GM18907 (cell line): ENCODE data around the gene GBGT1.
"Not testable (repeated sequence)": the region's sequence is repeated elsewhere in the genome, so short reads cannot be mapped to it uniquely, and the experiment has no call there.

Experiments used
- ATAC-seq: cut with Tn5 transposase; IDR thresholded peaks from one replicate; pipeline ENCODE4 v1.9.1; 2021; ENCODE audit warnings: mild to moderate bottlenecking, moderate library complexity; ENCODE audit not compliant: unreplicated experiment

GBGT1 gene

DNA sequence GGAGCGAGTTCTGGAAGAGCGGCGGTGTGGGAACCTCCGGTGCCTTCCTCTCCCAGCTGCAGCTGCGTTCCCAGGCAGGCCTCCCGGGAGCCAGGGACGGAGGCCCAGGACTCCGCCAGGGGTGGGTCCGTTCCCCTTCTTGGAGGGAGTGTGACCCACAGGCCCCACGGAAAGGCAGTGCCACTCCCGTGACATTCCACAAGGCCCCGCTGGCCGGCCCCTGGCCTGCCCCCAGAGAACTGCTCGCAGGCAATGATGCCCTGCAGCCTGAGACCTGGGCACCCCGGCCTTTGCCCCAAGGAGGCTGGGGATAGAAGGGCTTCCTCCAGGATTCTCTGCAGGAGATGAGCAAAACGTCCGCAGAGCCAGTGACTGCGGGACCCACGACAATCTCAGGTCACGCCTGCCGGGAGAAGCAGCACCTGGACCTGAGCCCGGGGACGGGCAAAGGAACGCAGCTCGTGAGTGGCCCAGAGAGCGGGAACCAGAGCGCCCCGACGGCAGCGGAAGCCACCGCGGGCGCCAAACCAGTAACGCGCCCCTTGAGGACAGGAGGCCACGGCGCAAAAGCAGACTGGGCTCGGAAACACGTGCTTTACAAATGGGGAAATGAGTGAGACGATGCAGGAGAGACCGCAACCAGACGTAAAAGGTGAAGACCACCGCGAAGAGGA lies 36.1 kb upstream of the GBGT1 start:
- ATAC-seq, result no peak

DNA sequence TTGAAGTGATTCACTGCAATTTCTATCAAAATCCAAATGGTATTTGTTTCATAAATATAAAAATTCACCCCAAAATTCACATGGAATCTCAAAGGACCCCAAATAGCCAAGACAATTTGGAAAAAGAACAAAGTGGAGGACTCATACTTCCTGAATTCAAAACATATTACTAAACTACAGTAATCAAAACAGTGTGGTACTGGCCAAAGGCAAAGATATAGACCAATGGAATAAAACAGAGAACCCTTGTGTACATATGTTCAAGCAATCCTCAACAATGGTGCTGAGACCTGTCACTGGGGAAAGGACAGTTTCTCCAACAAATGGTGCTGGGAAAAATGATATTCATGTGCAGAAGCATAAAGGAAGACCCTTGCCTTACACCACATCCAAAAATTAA lies 31.3 kb upstream of the GBGT1 start:
- no peak for ATAC-seq

DNA sequence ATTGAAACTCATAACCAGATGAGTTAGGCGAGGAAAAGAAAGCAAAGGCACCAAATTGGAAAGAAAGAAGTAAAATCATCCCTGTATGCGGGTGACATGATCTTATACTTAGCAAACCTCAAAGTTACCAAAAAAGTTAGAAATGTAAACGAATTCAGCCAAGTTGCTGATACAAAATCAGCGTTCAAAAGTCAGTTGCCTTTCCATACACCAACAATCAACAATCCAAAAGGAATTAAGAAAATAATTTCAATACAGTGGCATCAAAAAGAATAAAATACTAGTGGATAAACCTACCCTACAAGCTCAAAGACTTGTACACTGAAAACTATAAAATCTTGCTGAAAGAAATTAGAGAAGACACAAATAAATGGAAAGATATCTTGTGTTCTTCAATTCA lies 30.9 kb upstream of the GBGT1 start:
- ATAC-seq, result no peak

DNA sequence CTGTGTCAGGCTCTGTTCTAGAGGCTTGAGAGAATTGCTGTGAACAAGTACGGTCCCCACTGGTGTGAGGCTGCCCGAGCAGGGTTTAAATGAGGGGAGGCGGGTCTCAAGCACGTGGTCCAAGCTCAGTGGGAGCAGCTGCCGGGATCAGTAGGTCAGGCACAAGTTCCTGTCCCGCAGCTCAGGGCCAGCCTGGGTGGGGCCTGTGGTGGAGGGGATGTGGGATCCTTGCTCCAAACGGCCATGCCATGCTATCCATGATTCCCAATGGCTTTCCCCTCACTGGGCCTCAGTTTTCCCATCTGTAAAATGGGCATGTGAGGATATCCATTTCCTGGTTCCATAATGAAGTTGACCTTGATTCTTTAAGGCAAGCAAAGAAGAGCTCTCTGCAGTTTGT lies 28.3 kb upstream of the GBGT1 start:
- no peak for ATAC-seq

DNA sequence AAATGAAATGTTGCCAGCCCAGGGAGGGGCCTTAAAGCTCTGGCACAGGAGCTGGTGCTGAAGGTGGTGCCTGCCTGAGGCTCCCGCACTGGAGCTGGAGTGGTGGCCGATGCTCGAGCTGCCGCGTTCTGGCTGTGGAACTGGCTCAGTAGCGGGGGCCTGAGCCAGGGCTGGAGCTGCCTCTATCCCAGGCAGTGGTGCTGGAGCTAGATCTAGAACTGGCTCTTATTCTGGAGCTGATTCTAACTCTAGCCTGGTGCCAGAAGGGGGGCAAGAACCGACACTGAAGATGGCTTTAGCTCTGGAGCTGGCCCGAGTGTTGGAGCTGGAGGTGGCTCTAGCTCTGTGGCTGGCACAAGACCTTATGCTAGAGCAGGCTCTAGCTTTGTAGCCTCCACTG lies 26.1 kb upstream of the GBGT1 start:
- ATAC-seq, result no peak

DNA sequence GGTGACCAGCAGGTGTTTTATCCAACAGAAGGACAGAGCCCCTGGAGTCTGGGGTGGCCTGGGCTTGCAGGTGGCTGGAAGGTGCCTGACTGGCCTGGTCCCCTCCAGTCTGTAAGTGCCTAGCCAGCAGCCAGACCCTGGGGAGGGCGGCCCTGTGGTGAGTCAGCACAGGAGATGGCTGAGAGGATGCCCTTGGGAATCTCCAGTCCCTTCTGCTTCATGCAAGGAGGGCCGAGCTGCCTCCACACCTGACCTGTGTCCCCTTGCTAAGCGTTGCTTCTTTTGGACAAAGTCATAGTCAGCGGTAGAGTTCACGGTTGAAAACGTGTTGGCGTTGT lies 25.1 kb upstream of the GBGT1 start:
- ATAC-seq, result no peak

DNA sequence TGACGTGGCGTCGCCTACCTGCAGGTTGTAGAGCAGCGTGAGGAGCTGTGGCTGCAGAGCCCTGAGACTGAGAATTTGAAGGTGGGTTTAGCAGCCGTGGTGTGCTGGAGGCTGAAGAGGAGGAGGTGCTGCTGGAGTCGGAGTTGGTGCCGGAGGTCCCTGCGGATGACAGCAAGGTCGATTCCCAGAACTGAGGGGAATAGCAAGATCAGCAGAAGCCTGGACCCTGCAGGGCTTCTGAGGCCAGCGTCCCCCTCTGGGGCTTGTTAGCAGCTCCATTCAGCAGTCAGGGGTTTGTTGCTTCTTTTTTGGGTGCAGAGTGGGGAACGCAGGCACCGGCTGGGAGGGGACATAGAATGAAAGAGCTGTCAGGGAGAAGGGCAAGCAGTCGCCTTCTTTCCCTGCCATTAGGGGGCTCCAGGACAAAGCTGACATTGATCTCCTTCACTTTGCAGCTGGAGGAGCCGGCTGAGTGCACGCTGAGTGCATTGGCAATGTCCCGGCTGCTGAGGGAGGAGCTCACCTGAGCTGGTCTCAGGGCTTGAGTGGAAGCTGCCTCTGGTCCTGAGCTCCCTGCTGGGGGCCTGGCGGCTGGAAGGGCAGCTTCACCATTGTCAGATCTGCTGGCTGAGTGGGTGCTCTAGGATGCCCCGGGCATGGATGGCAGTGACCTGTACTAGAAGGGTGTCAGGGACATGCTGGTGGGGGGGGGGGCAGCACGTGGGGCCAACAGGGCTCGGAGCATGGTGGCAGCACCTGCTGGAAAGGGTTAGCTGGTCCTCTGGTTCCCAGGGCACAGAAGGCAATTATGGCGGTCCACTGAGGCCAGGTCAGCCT lies 24.5 kb upstream of the GBGT1 start:
- ATAC-seq, result no peak

DNA sequence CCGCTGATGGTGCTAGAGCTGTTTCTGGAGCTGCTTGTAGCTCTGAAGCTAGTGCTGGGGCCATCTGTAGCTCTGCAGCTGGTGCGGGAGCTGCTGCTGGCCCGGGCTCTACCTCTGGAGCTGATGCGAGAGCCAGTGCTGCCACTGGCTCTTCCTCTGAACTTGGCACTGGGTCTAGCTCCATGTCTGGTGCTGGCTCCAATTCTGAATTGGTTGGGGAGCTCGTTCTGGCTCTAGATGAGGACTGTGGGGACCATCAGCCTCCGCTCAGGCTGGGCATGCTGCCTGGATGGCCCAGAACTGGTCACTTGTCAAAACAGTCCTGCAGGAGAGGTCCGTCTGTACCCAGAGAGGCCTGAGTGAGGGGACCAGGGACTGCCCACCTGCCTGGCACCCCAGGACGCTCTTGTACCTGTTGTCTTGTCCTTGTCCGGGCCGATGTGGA lies 23.9 kb upstream of the GBGT1 start:
- no peak for ATAC-seq

DNA sequence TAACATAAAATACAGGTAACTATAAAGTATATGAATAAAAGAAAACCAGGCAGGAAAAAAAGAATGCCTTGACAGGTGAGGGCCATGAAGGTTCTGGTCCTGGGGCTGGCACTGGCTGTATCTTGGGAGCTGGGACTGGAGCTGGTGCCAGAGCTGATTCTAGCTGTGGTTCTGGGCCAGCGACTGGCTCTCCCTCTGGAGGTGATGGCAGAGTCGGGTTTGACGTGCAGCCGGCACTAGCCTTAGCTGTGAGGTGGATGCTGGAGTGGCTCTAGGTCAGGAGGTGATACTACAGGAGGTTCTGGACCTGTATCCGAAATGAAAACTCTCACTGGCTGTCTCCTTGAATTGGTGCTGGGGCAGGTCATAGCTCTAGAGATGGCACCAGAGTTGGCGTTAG lies 23.0 kb upstream of the GBGT1 start:
- ATAC-seq, result no peak

DNA sequence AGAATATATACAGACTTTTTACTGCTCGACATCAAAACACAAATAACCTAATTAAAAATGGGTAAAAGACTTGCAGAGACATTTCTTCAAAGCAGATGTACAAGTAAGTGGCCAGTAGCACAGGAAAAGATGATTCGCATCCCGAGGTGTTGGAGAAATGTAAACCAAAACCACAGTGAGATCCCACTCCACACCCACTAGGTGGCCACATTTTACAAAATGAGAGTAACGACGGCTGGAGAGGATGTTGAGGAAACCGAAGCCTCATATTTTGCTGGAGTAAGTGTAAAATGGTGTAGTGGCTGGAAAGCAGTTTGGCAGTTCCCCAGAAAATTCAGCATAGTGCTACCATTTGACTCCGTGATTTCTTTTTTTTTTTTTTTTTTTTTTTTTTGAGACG lies 21.3 kb upstream of the GBGT1 start:
- ATAC-seq, result no peak

DNA sequence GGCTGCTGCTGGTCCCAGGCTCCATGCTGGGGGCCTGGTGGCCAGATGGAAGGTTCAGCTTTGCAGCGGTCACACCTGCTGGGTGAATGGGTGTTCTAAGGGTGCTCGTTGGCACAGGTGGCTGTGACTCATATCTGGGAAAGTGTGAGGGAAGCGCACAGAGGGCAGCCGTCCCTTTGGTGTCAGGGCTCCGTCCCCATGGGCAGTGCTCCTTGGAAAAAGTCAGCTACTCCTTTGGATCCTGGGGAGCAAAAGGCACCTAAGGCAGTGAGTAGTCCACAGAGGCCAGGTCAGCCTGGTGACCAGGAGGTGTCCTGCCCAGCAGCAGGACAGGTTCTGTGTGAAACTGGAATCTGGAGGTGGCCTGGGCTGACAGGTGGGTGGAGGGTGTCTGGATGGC lies 18.4 kb upstream of the GBGT1 start:
- ATAC-seq, result no peak

DNA sequence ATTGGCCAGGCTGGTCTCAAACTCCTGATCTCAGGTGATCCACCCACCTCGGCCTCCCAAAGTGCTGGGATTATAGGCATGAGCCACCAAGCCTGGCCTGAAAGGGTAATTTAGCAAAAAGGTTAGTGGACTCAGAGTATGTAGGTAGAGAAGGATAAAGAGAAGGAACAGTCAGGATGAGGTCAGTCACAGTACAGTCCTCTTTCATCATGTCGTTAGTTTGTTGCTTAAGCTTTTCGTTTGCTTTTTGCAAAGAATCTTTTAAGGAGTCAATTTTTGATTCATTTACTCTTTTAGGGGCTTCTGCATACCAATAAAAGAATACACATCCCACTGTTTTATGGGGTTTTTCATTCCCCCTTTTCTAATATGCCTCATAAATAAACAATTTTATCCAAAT lies 17.8 kb upstream of the GBGT1 start:
- no peak for ATAC-seq

DNA sequence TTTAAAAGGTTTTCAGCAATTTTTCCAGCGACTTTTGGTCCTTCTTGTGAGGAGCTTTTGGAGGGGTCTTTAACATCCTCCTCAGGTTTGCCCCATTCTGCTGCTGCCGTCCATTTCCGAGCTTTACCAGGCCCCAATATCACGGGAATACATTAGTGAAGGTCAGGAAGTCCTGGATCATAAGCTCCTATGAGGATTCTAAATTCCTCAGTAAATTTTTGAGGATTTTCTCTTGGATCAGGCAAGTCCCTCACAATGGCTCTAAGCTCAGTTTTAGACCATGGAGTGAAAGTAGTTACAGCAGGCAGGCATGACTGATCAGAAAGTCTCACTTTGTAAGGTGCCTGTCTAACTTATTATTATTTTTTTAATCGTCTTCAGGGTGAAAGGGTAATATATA lies 17.2 kb upstream of the GBGT1 start:
- ATAC-seq, result no peak

DNA sequence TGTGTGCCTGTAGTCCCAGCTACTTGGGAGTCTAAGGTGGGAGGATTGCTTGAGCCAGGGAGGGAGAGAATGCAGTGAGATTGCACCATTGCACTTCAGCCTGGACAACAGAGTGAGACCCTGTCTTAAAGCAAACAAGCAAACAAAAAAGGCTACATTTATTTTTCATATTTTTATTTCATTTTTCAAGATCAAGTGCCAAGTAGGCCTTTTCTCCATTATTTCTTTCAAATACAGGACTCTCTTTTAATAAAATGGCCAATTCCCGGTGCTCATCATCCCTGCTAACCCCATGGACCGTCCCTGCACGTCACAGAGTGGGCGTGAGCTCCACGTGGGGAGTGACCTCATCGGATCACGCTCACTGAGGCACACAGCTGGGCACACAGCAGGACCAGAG lies 9.3 kb upstream of the GBGT1 start:
- ATAC-seq, result no peak

DNA sequence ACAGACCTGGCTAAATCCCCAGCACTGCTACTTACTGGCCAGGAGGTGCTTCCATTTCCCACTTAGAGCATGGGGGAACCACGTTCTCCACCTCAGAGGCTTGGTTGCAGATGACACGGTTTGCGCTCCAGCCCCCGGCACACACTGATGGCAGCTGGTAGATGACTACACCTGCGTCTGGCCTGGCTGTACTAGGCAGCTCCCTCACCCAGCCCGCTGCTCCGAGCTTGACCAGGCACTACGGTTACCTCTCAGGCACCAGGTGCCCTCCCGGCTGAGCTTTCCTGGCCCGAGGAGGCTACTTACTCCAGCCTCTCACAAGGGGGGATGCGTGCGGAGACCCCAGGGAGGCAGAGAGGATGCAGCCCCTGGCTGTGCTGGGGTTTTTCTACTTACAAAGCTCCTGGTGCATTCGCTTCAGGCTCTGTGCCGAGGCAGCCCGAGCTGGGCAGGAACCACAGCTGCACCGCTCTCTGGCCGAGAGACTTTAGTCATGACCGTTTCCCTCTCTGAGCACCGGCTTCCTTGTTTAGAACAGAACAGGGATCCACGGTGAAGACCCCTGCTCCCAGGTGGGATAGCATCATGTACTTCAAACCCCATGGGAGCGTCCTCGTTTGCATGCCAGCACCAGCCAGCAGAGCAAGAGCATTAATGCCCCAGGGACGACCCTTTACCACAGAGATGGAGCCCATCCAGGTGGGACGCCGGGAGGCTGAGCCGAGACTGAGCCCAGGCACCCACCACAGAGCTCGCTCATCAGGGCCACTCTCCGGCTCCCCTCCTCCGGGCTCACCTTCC lies 7.6 kb upstream of the GBGT1 start:
- ATAC-seq, result no peak

DNA sequence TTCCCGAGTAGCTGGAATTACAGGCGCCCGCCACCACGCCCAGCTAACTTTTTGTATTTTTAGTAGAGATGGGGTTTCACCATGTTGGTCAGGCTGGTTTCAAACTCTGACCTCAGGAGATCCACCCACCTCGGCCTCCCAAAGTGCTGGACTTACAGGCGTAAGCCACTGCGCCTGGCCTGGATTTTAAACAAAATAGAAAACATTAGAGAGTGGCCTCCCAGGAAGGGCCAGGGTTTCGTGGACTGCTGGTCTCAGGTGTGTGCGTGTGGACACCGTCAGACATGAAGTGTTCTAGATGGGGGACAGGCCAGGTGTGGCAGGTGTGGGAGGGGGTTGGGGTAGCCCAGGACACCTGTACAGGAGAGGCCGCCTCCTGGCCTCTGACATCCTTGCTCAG lies 7.0 kb upstream of the GBGT1 start:
- no peak for ATAC-seq

DNA sequence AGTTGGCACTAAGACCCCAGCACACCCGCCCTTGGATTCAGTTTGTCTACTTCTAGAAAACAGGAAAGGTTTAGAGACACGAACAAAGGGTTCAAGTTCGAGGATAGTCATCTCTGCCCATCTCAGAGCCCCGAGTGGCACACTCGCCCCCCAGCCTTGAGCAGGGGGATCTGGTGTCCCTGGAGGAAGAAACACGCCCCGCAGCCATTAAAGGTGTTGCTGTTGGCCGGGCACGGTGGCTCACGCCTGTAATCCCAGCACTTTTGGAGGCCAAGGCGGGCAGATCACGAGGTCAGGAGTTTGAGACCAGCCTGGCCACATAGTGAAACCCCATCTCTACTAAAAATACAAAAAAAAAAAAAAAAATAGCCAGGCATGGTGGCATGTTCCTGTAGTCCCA lies 6.0 kb upstream of the GBGT1 start:
- not testable (repeated sequence) for ATAC-seq

DNA sequence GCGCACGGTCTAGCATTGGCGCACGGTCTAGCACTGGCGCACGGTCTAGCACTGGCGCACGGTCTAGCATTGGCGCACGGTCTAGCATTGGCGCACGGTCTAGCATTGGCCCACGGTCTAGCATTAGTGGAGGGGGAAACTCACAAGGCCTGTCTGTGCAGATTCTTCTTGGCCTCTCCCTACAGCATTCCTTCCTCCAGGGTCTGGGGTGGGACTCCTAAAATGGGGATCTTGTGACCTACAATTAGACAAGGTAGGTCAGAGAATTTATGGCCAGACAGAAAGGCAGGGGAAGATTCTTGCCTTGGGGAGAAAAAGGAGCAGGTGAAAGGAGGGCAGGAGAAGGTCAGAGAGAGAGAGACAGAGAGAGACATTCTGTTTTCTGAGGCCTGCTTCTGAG lies 5.4 kb upstream of the GBGT1 start:
- ATAC-seq, result no peak

DNA sequence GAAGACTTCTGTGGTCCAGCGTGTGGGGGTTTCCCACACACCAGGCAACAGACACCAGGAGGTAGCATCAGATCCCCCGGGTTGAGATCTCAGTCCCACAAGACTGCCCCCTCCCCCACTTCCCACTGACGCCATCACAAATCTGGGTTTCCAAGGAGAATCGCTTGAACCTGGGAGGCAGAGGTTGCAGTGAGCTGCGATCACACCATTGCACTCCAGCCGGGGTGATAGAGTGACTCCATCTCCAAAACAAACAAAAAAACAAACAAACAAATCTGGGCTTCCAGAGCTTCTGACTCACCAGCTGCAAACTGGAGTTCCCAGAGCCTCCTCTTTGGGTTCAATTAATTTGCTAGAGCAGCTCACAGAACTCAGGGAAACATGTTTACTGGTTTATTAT lies 4.7 kb upstream of the GBGT1 start:
- ATAC-seq, result no peak

DNA sequence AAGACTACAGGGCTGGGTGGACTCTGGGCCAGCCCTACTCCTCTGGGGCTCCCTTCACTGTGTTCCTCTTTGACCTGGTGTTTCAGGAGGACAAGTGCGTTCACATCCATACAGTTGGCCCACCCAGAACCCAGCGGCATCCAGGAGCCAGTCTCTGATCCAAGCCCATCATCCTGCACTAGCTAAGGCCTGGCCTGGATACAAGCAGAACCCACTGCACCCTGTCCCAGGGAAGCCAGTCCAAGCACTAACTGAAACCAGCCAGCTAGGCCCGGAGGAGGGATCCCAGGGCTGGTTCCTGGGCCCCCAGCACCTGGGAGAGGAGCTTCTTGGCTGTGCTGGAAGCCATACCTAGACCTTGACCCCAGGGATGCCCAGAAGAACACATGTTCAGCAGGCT lies 4.1 kb upstream of the GBGT1 start:
- ATAC-seq, result no peak

DNA sequence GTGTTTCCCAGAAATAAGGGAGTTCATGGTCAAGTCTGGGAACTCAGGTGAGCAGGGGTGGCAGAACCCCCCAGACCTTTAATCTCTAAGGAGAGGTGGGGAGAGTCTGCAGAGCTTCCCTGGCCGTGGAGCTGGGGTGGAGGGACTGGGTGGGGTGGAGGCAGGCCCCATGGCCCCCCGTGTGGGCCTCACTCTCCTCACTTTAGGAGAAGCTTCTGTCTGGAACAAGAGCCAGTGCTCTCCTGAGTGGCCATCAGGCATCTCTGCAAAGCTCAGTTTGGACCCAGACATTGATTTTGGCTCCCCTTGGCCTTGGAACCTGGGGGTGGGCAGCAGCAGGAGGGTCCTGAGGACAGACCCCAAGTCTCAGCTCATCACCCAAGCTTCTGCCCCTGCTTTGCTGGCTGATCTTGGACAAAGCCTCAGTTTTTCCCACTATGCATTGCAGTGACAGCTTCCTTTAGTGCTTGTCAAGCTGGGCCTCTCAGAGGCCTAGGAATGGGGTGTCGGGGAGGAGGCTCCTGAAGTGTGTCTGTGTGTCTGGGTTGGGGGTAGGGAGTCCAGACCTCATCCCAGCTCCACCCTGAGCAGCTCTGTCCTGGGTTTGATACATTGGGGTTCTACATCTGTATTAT lies 3.5 kb upstream of the GBGT1 start:
- no peak for ATAC-seq
